ENCODE data around the gene AGFG2.
"Not testable (repeated sequence)": the region's sequence is repeated elsewhere in the genome, so short reads cannot be mapped to it uniquely, and the experiment has no call there.

- not testable (repeated sequence) for TF ChIP-seq CTCF (IDR thresholded peaks at IDR 0.05; ENCODE audit: low read depth, low read length, missing input control); EGR1 (IDR thresholded peaks at IDR 0.05; ENCODE audit: low read depth in 2 of 2); REST (IDR thresholded peaks at IDR 0.05); SP1 (IDR thresholded peaks at IDR 0.05); RAD21 (IDR thresholded peaks at IDR 0.05)
Measured at GRCh38 chr7:100535982-100536381, 3.0 kb upstream of the AGFG2 start.

Measured in liver (tissue), 3 donors.